Heart right ventricle (tissue), 16 donors: ENCODE results near the gene PHF8. TPM values are rescaled to one million over a fixed set of nuclear protein-coding genes. Genes with fewer than 3 reads are reported as not detected.
A peak's percentile ranks its signal among the peaks of the same experiment; 100 is the strongest.

ENCODE experiments used
- ATAC-seq, 8 donors: fragments of 200-7000 bp; cut with Tn5 transposase; one replicate each; pipeline ENCODE4 v1.9.1; 2020; ENCODE audit warnings: mild to moderate bottlenecking in 8 of 8, moderate library complexity in 8 of 8, moderate number of reproducible peaks in 1 of 8
- DNase-seq, 2 donors: peaks; one replicate each; pipeline ENCODE4 v3.0.0-alpha.2; 2020
- H3K27ac ChIP-seq, 10 donors: fragments of 200-600 bp; sonication (generic) in 2 of 10; one replicate each; pipeline versions ENCODE4 v1.5.0 to v1.8.0; 2020 to 2022; ENCODE audit warnings: mild to moderate bottlenecking in 3 of 10
- H3K27me3 ChIP-seq, 7 donors: fragments of 200-600 bp; one replicate each; pipeline ENCODE4 v1.8.0; 2021 to 2022; ENCODE audit warnings: mild to moderate bottlenecking in 2 of 7
- H3K36me3 ChIP-seq, 9 donors: fragments of 200-600 bp; sonication (generic) in 1 of 9; one replicate each; pipeline versions ENCODE4 v1.5.0 to v1.8.0; 2020 to 2022; ENCODE audit warnings: mild to moderate bottlenecking in 2 of 9
- H3K4me1 ChIP-seq, 9 donors: fragments of 200-600 bp; sonication (generic) in 1 of 9; one replicate each; pipeline versions ENCODE4 v1.5.0 to v1.8.0; 2020 to 2022; ENCODE audit warnings: mild to moderate bottlenecking in 4 of 9
- H3K4me3 ChIP-seq, 10 donors: fragments of 200-600 bp; sonication (generic) in 2 of 10; one replicate each; pipeline versions ENCODE4 v1.5.0 to v1.8.0; 2020 to 2022; ENCODE audit warnings: mild to moderate bottlenecking in 7 of 10, moderate library complexity in 2 of 10
- H3K9me3 ChIP-seq, 11 donors: fragments of 200-600 bp in 10 of 11; sonication (generic) in 2 of 11; one replicate each; pipeline versions ENCODE4 v1.5.0 to v1.8.0; 2013 to 2022; ENCODE audit warnings: mild to moderate bottlenecking in 2 of 11, control low read depth in 1 of 11, moderate library complexity in 1 of 11
- whole genome bisulfite sequencing, 2 donors: extraction: QIAGEN DNeasy Blood & Tissue Kit; methylation state at CpG; one replicate each; pipeline ENCODE4 v1.1.7; 2013; ENCODE audit warnings: inconsistent platforms in 1 of 2; 5-methylcytosine and 5-hydroxymethylcytosine counted together
- intact Hi-C, 10 donors: fragments of 100-400 bp; cut with DNase I; formaldehyde crosslinking; loops; one replicate each; pipeline versions ENCODE4 v1.11.1 to v1.14.2; 2022
- long read RNA-seq, 3 donors: library from polyadenylated mRNA; unstranded; transcript quantifications; one replicate each; pipeline ENCODE4 v2.0.0, GENCODE V29; 2020 to 2021
- polyA plus RNA-seq, 2 donors: library from polyadenylated mRNA; stranded (reverse); fragments of 200-250 nt; gene quantifications; one replicate each; pipeline ENCODE4 v1.2.3, GENCODE V29; 2013
- total RNA-seq, 10 donors: library from RNA; stranded (reverse); fragmentation: NEBNext Ultra II Directional in 3 of 10; extraction: Animal tissue kit (Norgen Biotek cat#: 25700) in 3 of 10; gene quantifications; one replicate each; pipeline versions ENCODE4 v1.2.1 to v1.2.4, GENCODE V29; 2021 to 2023
- TF ChIP-seq, protein P1 (sequence below), 9 donors: fragments of 200-600 bp; sonication (generic) in 2 of 9; IDR thresholded peaks; one replicate each; pipeline versions ENCODE4 v1.5.0 to v1.8.0; 2021 to 2022; ENCODE audit warnings: antibody characterized with exemption in 9 of 9, mild to moderate bottlenecking in 5 of 9, moderate library complexity in 1 of 9
- donor health status: Arrhythmogenic right ventricular cardiomyopathy.
- donor health status: ischemic (EF 13 %, LVEDD 7.1; RV severe dilation, severe dysfunction).
- donor health status: healthy with polysubstance abuse.
- donor health status: DM: no; HTN: yes; CAD: no.
- donor health status: DM: no; HTN: no; CAD: no.
- donor health status: ischemic (EF 25% LVEDD 6.9; RV normal size, moderate dysfunction).
- donor health status: ischemic (EF 25% LVEDD 5.7; RV mildly dilated, moderate dysfunction).
- donor health status: healthy.
- donor health status: DM: yes; HTN: yes; CAD: no.
- donor health status: Ischemic cardiomyopathy.
- donor health status: ischemic (EF 35%, LVEDD 5.7; RV mildly dilated, moderate dysfunction).
- donor health status: nonischemic (EF 11% LVEDD 7.7; RV severe dilation, severe dysfunction).
- donor health status: DM: yes; HTN: yes; CAD: no.
- donor health status: PGD.
- donor health status: ischemic (EF 29% LVEDD 5.4; RV normal size, mild dysfunction).
- donor health status: nonischemic (EF 23%, LVEDD 6.1; RV moderate dilation, normal function).

The PHF8 gene
- 10 to 100 TPM in 9 of 10 donors, 1 to 10 TPM in 1; 9.3 to 12.9 (median 11.3) TPM for total RNA-seq
- 1 to 10 TPM; 4.0 to 9.7 TPM for polyA plus RNA-seq
- long read RNA-seq, donor 1, partial matches to known transcripts, result 0 of 3 reads
- long read RNA-seq, donor 1, other reads (novel, unspliced or antisense), result 3 of 3 reads
- long read RNA-seq, donor 2, partial matches to known transcripts, result 6 of 7 reads
- long read RNA-seq, donor 2, other reads (novel, unspliced or antisense), result 1 of 7 reads
- long read RNA-seq, donor 3, partial matches to known transcripts, result 6 of 8 reads
- long read RNA-seq, donor 3, other reads (novel, unspliced or antisense), result 2 of 8 reads

DNA sequence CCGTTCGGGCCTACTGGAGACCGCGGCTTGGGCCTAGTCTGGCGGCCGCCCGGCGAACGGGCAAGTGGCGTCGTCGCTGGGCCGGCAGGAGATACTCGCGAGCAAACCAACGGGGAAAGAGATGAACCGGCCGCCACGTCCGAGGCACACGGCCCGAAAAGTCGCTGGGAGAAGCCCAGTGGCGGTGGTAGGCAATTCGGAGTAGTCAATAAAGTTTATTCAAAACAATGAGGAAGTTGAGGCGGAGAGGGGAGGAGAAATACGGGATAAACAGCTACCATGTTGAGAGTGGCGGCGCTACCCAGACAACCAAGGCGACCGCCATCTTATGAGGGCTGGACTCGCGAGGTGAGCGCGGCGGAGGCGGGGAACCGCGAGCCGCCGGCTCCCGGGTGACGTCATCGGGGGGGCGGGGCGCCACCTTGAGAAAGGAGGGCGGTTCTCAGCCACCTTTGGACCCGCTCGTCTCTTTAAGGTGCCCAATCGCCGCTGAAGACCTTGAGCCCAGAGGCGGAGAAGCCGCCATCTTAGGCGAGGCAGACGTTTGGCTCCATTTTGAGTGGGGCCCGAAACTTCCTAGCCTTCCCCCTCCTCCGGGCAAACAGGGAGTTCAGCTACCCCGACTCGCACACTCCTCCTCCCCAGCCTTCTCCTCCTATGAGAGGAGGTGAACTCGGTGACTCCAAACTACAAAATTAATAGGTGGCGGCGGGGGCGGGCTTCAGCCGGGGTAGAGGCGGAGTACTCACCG, at the start of gene PHF8:
Gene PHF8 (minus strand): TSS at position 348 of the 751 bp plus-strand sequence. CDS start 1,745 bp downstream, outside the sequence.
- 1 to 2% methylated on average over 52 to 64 of the region's 66 CpGs for WGBS, 2 donors
- TF ChIP-seq, protein P1, sequence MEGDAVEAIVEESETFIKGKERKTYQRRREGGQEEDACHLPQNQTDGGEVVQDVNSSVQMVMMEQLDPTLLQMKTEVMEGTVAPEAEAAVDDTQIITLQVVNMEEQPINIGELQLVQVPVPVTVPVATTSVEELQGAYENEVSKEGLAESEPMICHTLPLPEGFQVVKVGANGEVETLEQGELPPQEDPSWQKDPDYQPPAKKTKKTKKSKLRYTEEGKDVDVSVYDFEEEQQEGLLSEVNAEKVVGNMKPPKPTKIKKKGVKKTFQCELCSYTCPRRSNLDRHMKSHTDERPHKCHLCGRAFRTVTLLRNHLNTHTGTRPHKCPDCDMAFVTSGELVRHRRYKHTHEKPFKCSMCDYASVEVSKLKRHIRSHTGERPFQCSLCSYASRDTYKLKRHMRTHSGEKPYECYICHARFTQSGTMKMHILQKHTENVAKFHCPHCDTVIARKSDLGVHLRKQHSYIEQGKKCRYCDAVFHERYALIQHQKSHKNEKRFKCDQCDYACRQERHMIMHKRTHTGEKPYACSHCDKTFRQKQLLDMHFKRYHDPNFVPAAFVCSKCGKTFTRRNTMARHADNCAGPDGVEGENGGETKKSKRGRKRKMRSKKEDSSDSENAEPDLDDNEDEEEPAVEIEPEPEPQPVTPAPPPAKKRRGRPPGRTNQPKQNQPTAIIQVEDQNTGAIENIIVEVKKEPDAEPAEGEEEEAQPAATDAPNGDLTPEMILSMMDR (IDR thresholded peaks at IDR 0.05), result peak in 1 of 9 donors; percentile 12

DNA sequence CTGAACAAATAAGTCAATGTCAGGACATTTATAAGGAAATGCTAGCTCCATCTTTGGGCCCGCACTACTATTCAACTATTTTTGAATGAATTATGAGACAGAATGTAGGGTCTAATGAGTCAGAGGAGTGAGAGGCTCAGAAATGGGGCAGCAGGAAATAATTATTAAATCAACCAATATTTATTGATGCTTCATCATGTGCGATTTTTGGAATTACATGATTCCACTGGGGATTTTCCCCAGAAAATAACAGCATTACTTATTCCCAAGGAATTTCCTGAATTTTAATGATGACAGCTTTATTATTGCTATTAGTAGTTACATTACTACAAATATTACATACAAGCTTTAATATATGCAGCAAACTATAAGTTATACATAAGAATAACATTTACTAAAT, 49.3 kb upstream of the PHF8 start:
- no peak for DNase-seq
- Histone ChIP-seq H3K36me3 (peaks cover 0 to 11% (median 0%) of the 10 kb centered on the region in 9 donors), H3K27me3 (no peaks in the 10 kb centered on the region), H3K9me3 (no peaks in the 10 kb centered on the region), H3K27ac (no peak overlapping the region), H3K4me1 (no peaks in the 10 kb centered on the region), H3K4me3 (no peak overlapping the region)
- no peak for ATAC-seq
- intact Hi-C loops, result no loop called here
- TF ChIP-seq, protein P1 (IDR thresholded peaks at IDR 0.05), result no peak
- WGBS, 2 donors, result 75 to 83% methylated on average over 2 of the region's 2 CpGs

More for the DNA sequence above, at the start of gene PHF8:
- ATAC-seq (peak; percentile 94 to 97 (median 95)), DNase-seq (peak; percentile 94 to 95)
- Histone ChIP-seq H3K4me1 (peaks cover 0 to 8% (median 0%) of the 10 kb centered on the region in 9 donors), H3K4me3 (peak within 1 kb of the TSS; percentile 47 to 88 (median 76)), H3K27me3 (no peaks in the 10 kb centered on the region), H3K36me3 (peaks cover 0 to 33% (median 5%) of the 10 kb centered on the region in 9 donors), H3K27ac (peak within 1 kb of the TSS; percentile 85 to 98 (median 96)), H3K9me3 (no peaks in the 10 kb centered on the region)
- intact Hi-C loops, result loop anchor here in 6 of 10 donors (2.0 to 10.0 kb wide), 7 partner anchors 130 to 760 kb away; partner anchors contain the start of genes FAM120C (in 3 of the 6), GNL3L (in 1 of the 6), HUWE1 (in 1 of the 6) and MAGED2 (in 1 of the 6)

DNA sequence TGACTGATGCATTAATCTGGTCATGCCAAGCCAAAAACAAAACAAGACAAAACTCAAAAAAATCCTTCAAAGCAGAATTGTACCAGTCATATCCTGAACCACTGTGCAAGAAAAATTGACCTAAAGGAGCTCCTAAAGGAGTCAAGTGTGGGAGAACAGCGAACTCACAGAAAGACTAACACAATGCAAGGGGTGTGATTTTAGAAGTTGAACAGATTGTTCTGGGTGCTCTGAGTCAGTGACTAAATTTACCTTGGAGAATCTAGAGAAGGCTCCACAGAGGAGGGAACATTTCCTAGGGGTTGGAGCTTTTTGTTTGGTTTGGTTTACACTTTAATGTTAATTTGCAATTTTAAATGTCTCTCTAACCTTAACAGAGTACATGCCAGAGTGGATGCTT, 48.9 kb upstream of the PHF8 start:
- no peaks in the 10 kb centered on the region for H3K27me3 ChIP-seq
- peaks cover 0 to 11% (median 0%) of the 10 kb centered on the region in 9 donors for H3K36me3 ChIP-seq
- H3K27ac ChIP-seq, result no peak overlapping the region
- no peak overlapping the region for H3K4me3 ChIP-seq
- intact Hi-C loops, result no loop called here
- no peaks in the 10 kb centered on the region for H3K9me3 ChIP-seq
- ATAC-seq, result peak in 1 of 8 donors; percentile 28
- no peak for DNase-seq
- no peaks in the 10 kb centered on the region for H3K4me1 ChIP-seq
- 80 to 100% methylated on average over 1 of the region's 1 CpG for WGBS, 2 donors
- TF ChIP-seq, protein P1 (IDR thresholded peaks at IDR 0.05), result no peak

DNA sequence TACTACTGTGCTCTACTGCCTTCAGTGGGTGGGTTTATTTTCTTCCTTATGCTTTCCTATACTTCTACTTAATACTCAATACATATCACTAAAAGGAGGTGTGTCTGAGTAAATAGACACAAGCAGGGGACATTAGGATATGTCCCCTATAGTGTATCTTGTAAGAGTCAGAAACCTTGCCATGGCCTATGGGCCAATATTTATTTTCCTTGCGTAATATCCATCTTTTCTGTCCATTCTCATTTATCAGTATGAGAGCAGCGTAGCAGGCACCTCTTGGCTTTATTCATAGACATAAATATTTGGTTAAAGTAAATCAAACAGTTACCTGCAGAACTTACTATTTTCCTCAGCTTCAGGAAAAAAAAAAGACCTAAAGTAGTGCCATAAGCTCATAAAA, 46.6 kb upstream of the PHF8 start:
- Histone ChIP-seq H3K4me1 (no peaks in the 10 kb centered on the region), H3K27me3 (no peaks in the 10 kb centered on the region), H3K36me3 (peaks cover 0 to 11% (median 0%) of the 10 kb centered on the region in 9 donors), H3K9me3 (no peaks in the 10 kb centered on the region), H3K27ac (no peak overlapping the region), H3K4me3 (no peak overlapping the region)
- TF ChIP-seq, protein P1 (IDR thresholded peaks at IDR 0.05), result no peak
- DNase-seq, result no peak
- intact Hi-C loops, result no loop called here
- no peak for ATAC-seq
- WGBS, 2 donors, result 94 to 100% methylated on average over 2 of the region's 2 CpGs
